GM21528 (cell line): ENCODE measurements around the gene PRKG1.
"Not testable (repeated sequence)": the region's sequence is repeated elsewhere in the genome, so short reads cannot be mapped to it uniquely, and the experiment has no call there.

Experiments
- ATAC-seq: cut with Tn5 transposase; IDR thresholded peaks from one replicate; pipeline ENCODE4 v1.9.1; 2021; ENCODE audit warnings: mild to moderate bottlenecking, moderate library complexity; ENCODE audit not compliant: unreplicated experiment, low FRiP score

Gene PRKG1

DNA sequence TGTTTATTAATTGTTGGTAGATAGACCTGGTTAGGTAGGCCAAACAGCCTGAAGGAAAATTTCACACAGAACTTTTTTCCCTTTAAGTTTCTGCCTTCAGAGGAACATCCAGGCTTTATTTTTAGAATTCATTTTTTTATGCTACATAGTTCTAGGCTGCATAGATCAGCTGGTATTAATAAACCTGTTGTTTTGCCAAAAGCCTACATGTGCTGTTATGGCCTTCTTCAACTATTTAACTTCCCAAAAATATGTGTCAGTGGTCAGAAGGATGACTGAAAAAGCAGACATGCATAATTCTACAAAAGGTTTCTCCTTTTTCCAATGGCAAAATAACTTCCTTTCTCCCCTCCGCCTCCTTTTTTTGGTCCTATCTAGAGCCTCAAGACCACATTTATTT lies 936.8 kb downstream of the PRKG1 start:
- ATAC-seq, result no peak

DNA sequence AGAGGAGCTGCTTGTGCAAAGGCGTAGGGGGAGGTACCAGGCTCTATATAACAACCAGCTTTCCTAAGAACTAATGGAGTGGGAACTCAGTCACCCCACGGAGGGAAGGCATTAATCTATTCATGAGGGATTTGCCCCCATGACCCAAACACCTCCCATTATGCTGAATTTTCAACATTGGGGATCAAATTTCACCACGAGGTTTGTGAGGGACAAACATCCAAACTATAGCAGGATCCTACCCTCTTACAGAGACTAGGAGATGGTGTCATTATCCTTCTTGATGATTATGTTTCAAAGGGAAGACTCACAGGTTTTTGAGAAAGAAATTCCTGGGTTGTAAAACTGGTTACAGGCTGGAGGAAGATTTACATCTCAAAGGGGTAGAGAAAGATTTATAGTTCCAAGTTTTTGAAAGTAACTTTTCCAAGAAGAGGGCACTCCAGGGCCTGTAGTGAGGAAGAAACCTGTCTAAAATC lies 944.8 kb downstream of the PRKG1 start:
- ATAC-seq, result no peak

GRCh38 chr10:52019656-52020055 lies 945.4 kb downstream of the PRKG1 start:
- no peak for ATAC-seq

DNA sequence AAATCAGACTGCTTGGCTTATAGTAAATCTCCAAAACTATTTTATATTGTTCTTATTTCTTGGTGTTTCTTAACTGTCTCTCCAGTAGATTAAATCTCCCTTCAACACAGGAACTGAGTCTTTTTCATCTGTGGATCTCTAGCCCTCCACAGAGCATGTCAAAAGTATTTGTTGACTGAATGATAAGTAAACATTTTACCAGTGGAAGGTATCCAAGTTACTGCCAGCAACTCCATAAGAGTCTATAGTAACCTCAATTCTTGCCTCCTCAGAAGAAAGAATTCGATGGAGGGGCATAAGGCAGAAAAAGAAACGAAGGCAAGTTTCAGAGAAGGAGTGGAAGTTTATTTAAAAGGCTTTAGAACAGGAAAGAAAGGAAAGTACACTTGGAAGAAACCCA lies 945.9 kb downstream of the PRKG1 start:
- no peak for ATAC-seq

DNA sequence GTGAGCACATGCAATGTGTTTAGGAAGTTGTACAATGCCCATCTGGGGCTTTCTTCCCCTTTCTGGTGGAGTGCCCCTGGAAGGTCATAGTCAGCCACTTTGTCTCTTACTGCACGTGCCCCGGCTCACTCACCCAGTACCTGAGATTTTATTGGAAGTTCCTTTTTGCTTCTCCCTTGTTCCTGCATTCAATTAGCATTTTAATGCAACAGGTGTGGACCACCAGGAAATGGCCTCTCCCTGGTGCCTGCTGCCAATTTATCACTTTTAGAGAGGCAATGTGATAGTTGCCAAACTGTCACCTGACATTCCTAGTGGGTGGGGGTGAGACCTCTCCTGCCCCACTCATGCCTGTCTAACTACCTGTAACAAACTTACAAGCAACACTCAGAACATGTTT lies 946.4 kb downstream of the PRKG1 start:
- no peak for ATAC-seq

DNA sequence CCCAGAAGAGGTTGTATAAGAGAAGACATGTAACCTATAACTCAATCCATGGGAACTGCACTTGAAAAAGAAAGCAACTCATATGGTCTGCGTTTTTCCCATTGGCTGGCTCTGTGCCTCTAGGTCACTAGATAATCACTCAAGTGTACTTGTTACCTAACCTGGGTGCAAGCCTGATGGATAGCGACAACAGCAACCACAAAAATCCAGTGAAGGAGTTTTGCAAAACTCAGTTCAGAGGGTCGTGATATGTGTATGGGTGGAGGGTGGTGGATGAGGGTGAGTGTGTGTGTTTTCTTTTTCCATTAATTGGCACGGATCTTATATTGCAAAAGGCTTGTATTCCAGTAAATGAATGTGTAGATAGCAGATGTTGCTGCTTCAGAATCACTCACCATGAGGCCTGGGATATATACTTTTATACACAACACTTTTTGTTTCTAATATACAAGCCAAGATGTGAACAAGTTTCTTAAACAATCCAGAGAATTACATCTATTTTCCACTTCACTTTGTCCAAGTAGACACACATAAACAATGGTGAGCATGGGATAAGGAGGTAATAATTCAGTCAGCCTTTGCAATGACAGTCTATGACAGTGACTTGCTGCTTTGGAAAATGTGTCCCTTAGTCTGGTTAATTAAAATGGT lies 952.9 kb downstream of the PRKG1 start:
- ATAC-seq, result no peak

DNA sequence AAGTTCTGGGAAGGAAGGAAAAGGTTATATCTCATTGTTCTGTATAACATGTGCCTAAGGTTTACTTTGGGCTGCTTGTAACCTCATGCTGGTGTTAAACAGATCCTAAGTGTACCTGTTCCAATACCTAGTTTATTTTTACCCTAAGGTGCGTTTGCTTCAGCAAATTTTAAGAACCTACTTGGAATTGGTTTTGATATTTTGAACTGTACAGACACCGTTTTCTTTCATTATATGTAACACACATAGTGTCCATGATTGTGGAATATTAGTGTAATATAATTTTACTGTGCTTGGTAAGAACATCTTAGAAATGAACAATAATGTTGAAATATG lies 954.2 kb downstream of the PRKG1 start:
- no peak for ATAC-seq

DNA sequence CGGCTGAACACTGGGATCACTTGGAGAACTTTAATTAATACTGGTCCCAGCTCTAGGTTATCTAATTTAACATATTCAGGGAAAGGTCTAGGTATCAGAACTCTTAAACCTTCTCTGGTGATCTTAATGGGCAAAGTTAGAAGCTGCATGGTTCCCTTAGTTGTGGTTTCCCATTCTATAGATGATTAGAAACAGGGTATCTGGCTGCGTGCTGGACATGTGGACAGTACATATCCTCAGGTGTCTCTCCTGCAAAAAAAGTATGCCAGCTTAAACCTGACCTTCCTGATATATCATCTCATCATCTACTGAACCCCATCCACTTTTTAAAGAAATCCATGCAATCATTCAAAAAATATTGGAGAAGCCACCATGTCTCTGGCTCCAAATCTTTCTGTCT lies 955.3 kb downstream of the PRKG1 start:
- no peak for ATAC-seq

GRCh38 chr10:52030051-52030790 lies 955.9 kb downstream of the PRKG1 start:
- ATAC-seq, result no peak

DNA sequence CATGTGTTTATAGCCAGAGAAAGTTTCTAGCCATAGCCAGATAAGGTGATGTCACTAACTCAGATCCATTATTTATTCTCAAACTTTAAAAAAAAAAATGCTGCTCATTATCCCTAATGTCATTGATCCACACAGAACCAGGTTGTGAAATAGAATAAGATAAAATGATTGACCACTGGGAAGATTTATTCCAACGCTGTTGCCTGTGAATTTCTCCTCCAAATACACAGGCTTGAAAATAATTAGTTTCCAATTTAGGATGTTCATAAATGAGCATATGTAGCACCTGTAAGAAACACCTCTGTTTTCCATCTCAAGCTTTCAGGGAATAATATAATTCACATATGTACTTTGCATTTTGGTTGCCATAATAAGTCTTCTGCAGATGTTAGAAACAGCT lies 956.7 kb downstream of the PRKG1 start:
- ATAC-seq, result no peak

DNA sequence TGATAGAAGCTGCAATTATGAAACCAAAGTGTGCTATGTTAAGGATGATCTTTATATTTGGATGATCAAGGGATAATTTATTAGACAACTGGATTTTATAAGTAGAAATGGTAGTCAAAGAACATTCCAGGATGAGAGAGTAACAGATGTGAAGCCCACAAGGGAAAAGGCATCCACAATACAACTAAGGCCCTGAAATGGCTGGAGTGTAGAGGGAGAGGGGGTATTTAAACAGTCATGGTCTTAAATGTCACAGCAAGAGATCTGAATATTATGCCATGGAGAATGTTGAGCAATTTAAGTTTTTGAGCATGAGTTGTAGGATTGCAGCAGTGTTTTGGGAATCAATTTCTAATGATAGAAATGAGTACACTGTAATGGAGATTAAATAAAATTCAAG lies 957.5 kb downstream of the PRKG1 start:
- no peak for ATAC-seq

DNA sequence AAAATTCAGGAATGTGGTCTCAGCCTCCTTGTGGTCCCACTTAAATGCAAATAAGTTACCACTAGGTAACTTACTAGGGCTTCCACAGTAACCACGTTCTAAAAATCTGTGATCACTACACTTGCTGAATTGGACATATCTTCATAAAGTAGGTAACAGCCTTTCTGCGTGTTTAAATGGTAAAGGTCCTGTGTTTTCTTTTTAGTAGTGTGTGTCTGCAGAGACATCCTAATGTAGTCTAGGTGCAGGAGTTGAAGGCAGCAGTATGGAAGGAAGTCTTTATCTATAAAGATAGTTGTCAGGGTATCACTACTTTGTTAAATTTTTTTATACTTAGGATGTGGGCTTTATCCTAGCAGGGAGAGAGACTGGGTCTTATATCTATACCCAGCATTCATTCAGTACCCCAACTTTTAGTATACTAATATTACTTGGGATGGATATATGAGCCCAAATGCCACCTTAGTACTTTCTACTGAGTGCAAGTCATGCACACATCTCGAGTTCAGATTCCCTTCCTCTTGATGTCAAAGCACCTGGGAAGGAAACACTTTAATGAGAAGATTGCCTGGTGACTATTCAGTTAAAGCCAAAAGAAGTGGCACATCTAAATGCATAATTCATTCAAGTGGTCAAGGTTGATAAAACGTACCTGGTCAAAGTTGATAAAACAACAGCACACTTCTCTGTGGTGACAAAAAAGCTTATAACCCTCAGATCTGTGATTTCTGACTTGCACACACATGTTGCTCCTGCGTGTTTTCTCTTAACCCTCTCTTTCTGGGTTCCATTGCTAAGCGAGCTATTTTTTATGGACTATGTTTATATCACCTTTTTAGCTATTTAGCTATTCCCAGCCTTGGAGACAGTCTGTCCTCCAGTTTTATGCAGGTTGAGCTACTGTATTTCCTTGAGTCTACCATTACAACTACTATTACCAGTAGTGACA lies 958.7 kb downstream of the PRKG1 start:
- no peak for ATAC-seq

DNA sequence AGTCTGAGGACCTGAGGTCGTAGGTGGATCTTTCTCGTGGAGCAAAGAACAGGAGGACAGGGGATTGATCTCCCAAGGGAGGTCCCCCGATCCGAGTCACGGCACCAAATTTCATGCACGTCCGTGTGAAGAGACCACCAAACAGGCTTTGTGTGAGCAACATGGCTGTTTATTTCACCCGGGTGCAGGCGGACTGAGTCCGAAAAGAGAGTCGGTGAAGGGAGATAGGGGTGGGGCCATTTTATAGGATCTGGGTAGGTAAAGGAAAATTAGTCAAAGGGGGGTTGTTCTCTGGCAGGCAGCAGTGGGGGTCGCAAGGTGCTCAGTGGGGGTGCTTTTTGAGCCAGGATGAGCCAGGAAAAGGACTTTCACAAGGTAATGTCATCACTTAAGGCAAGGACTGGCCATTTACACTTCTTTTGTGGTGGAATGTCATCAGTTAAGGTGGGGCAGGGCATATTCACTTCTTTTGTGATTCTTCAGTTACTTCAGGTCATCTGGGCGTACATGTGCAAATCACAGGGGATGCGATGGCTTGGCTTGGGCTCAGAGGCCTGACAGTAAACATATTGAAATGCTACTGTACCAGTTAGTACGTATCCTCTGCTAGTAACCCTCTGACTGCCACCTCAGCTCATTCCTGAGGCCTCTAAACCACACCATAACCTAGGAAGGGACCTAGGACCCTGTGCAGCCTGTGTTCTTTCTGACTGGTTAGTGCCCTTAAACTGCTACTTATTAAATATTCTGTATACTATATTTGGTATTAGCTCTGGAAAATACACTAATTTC lies 964.9 kb downstream of the PRKG1 start:
- ATAC-seq, result not testable (repeated sequence)

DNA sequence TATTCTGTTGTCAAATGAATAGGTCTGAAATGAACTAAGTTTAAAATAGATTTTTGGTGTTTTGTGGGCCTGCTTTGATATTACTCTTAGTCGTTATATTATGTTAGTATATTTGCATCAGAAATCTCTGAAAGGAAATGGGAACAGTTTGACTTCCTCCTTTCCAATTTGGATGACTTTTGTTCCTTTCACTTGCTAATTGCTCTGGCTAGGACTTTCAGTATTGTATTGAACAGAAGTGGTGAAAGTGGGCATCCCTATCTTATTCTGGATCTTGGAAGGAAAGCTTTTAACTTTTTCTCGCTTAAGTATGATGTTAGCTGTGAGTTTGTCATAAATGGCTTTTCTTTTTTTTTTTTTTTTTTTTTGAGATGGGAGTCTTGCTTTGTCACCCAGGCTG lies 966.2 kb downstream of the PRKG1 start:
- ATAC-seq, result no peak

GRCh38 chr10:52043811-52044210 lies 969.5 kb downstream of the PRKG1 start:
- no peak for ATAC-seq

- no peak for ATAC-seq
Observed at GRCh38 chr10:52048051-52048450, 973.8 kb downstream of the PRKG1 start.

- no peak for ATAC-seq
Observed at GRCh38 chr10:52050429-52051047, 976.3 kb downstream of the PRKG1 start.

DNA sequence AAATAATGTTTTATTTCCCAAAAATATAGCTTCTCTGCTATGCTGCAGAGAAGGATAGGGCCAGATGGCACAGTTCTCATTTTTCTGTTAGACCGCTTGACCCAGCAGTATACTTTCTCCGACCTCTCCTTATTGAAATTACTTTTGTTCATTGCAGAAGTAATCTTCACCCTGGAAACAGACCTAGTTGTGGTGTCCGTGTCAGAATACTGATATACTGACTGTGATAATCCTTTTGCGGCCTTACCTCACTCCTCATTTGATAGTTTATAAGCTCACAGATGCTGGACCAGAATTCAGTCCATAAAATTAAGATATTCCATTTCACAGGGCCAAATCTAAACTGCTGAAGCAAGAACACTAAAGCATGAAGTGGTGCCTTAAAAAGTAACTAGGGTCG lies 979.2 kb downstream of the PRKG1 start:
- ATAC-seq, result no peak

DNA sequence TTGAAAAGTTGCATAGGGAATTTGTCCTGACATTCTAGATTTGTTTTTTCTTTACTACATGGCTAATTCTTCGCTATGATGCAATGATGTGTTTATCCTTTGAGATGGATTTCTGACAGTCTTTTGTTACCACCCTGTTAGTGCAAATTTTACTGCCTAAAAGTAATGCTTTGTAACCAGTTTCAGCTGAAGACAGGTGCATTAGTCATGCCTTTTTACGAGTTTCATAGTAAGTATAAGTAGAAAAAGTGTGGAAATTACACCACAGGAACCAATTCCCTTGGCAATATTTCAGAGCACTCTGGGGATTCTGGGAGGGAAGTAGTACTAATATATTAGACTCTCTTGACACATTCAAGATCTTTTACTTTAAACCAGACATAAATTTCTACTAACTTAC lies 982.0 kb downstream of the PRKG1 start:
- ATAC-seq, result no peak

GRCh38 chr10:52059089-52059488 lies 984.8 kb downstream of the PRKG1 start:
- no peak for ATAC-seq
